Bronchial epithelial cell (primary cell): ENCODE results near the gene EAPP. TPM values are rescaled to one million over a fixed set of nuclear protein-coding genes. Genes with fewer than 3 reads are reported as not detected.
A peak's percentile ranks its signal among the peaks of the same experiment; 100 is the strongest.

Experiments
- DNase-seq: peaks from one replicate; pipeline ENCODE4 v3.0.0-alpha.2; 2010; ENCODE audit warnings: low read depth
- FAIRE-seq: peaks from 2 replicates; lab custom pipeline; 2011; peaks lifted over from hg19 to GRCh38; lab: Jason Lieb, UNC
- H3K27me3 ChIP-seq: 2 replicates; pipeline ENCODE4 v1.5.1; 2011; ENCODE audit warnings: low read length; ENCODE audit not compliant: control insufficient read depth, insufficient read depth
- H3K36me3 ChIP-seq: 2 replicates; pipeline ENCODE4 v1.5.1; 2011; ENCODE audit warnings: low read length; ENCODE audit not compliant: control insufficient read depth, insufficient read depth
- H3K4me3 ChIP-seq: 2 replicates; pipeline ENCODE4 v1.5.1; 2011; ENCODE audit warnings: mild to moderate bottlenecking, low read depth, low read length, control low read depth
- CTCF ChIP-seq: IDR thresholded peaks from 2 replicates; pipeline ENCODE4 v1.5.1; 2011; ENCODE audit warnings: mild to moderate bottlenecking, moderate library complexity, low read length, control low read depth, inconsistent platforms; ENCODE audit not compliant: insufficient read depth, severe bottlenecking
- total RNA-seq: library from RNA; depleted of rRNA; stranded (reverse); fragments of >200 nt; gene quantifications from 2 replicates; pipeline ENCODE4 v1.2.1, GENCODE V29; 2014

The EAPP gene
- total RNA-seq = 48.4 and 65.4 TPM in 2 replicates

GRCh38 chr14:34539407-34540180, at the start of gene EAPP:
Gene EAPP (minus strand): TSS chr14:34539701. CDS start chr14:34539628, 73 bp downstream.
- no peak for TF ChIP-seq CTCF
- Histone ChIP-seq H3K36me3 (peaks cover 5% of the 10 kb centered on the region), H3K27me3 (no peaks in the 10 kb centered on the region), H3K4me3 (peak within 1 kb of the TSS; percentile 52)
- FAIRE-seq (no peak), DNase-seq (peak; percentile 91)

- H3K4me3 ChIP-seq = no peak overlapping the region
- no peak for FAIRE-seq
- TF ChIP-seq CTCF = no peak
- peaks cover 8% of the 10 kb centered on the region for H3K36me3 ChIP-seq
- DNase-seq = no peak
- no peaks in the 10 kb centered on the region for H3K27me3 ChIP-seq
Measured at GRCh38 chr14:34583525-34583924, 44.0 kb upstream of the EAPP start.

GRCh38 chr14:34582117-34582680, 42.7 kb upstream of the EAPP start:
- Histone ChIP-seq H3K27me3 (no peaks in the 10 kb centered on the region), H3K36me3 (peaks cover 7% of the 10 kb centered on the region), H3K4me3 (no peak overlapping the region)
- TF ChIP-seq CTCF = no peak
- no peak for DNase-seq
- FAIRE-seq = no peak

- H3K4me3 ChIP-seq = no peak overlapping the region
- TF ChIP-seq CTCF = no peak
- H3K27me3 ChIP-seq = no peaks in the 10 kb centered on the region
- DNase-seq (no peak), FAIRE-seq (no peak)
- peaks cover 6% of the 10 kb centered on the region for H3K36me3 ChIP-seq
Measured at GRCh38 chr14:34580381-34580780, 40.9 kb upstream of the EAPP start.

GRCh38 chr14:34571771-34572170, 32.3 kb upstream of the EAPP start:
- no peak for TF ChIP-seq CTCF
- no peak for DNase-seq
- H3K27me3 ChIP-seq = no peaks in the 10 kb centered on the region
- H3K4me3 ChIP-seq = no peak overlapping the region
- H3K36me3 ChIP-seq = peaks cover 10% of the 10 kb centered on the region
- FAIRE-seq = no peak
